Heart left ventricle (tissue), 16 donors: ENCODE results near the gene FGF9. TPM values are rescaled to one million over a fixed set of nuclear protein-coding genes. Genes with fewer than 3 reads are reported as not detected.
A peak's percentile ranks its signal among the peaks of the same experiment; 100 is the strongest.

ENCODE experiments used
- ATAC-seq, 4 donors: fragments of 200-7000 bp; cut with Tn5 transposase; one replicate each; pipeline ENCODE4 v1.9.1; 2020 to 2022; ENCODE audit warnings: moderate library complexity in 4 of 4, mild to moderate bottlenecking in 3 of 4, moderate number of reproducible peaks in 1 of 4
- DNase-seq, 5 donors: peaks; one replicate each; pipeline ENCODE4 v3.0.0-alpha.2; 2020
- H3K27ac ChIP-seq, 12 donors: fragments of 200-600 bp; sonication (generic) in 4 of 12; one replicate each; pipeline versions ENCODE4 v1.5.0 to v1.8.0; 2016 to 2022; ENCODE audit warnings: mild to moderate bottlenecking in 2 of 12
- H3K27me3 ChIP-seq, 9 donors: fragments of 200-600 bp; sonication (generic) in 2 of 9; one replicate each; pipeline versions ENCODE4 v1.5.1 to v1.8.0; 2016 to 2022; ENCODE audit warnings: mild to moderate bottlenecking in 3 of 9
- H3K36me3 ChIP-seq, 9 donors: fragments of 200-600 bp; sonication (generic) in 2 of 9; one replicate each; pipeline versions ENCODE4 v1.5.0 to v1.8.0; 2018 to 2022; ENCODE audit warnings: mild to moderate bottlenecking in 2 of 9
- H3K4me1 ChIP-seq, 12 donors: fragments of 200-600 bp; sonication (generic) in 4 of 12; one replicate each; pipeline versions ENCODE4 v1.5.0 to v1.8.0; 2016 to 2022; ENCODE audit warnings: mild to moderate bottlenecking in 3 of 12
- H3K4me3 ChIP-seq, 12 donors: fragments of 200-600 bp; sonication (generic) in 4 of 12; one replicate each; pipeline versions ENCODE4 v1.5.0 to v1.8.0; 2017 to 2022; ENCODE audit warnings: mild to moderate bottlenecking in 9 of 12, moderate library complexity in 4 of 12
- H3K9me3 ChIP-seq, 12 donors: fragments of 200-600 bp; sonication (generic) in 4 of 12; one replicate each; pipeline versions ENCODE4 v1.5.0 to v1.8.0; 2016 to 2022; ENCODE audit warnings: mild to moderate bottlenecking in 1 of 12
- POLR2A ChIP-seq, 2 donors: fragments of 450-650 bp; IDR thresholded peaks; one replicate each; pipeline ENCODE4 v1.6.1; 2017; ENCODE audit warnings: antibody characterized with exemption in 2 of 2, mild to moderate bottlenecking in 2 of 2, moderate library complexity in 2 of 2
- WGBS, 4 donors: extraction: QIAGEN DNeasy Blood & Tissue Kit in 2 of 4; methylation state at CpG; one replicate each; pipeline versions ENCODE4 v1.1.5 to v1.1.7; 2013 to 2018; 5-methylcytosine and 5-hydroxymethylcytosine counted together
- intact Hi-C, 10 donors: fragments of 100-400 bp; cut with DNase I; formaldehyde crosslinking; loops; one replicate each; pipeline versions ENCODE4 v1.11.1 to v1.14.2; 2022
- polyA plus RNA-seq, 2 donors: library from polyadenylated mRNA; stranded (reverse); fragments of 200-250 nt; gene quantifications; one replicate each; pipeline ENCODE4 v1.2.3, GENCODE V29; 2013
- total RNA-seq, 9 donors: library from RNA; depleted of rRNA in 2 of 9; stranded (reverse); fragments of >200 nt in 2 of 9; fragmentation: NEBNext Ultra II Directional in 3 of 9; extraction: Animal tissue kit (Norgen Biotek cat#: 25700) in 3 of 9; gene quantifications; one replicate each; pipeline versions ENCODE4 v1.1.0 to v1.2.4, GENCODE V29; 2016 to 2023
- TF ChIP-seq, protein P1 (sequence below), 12 donors: fragments of 200-600 bp; sonication (generic) in 4 of 12; IDR thresholded peaks; one replicate each; pipeline versions ENCODE4 v1.5.0 to v1.8.0; 2018 to 2022; ENCODE audit warnings: antibody characterized with exemption in 12 of 12, mild to moderate bottlenecking in 5 of 12
- donor health status: ischemic (EF 13 %, LVEDD 7.1; RV severe dilation, severe dysfunction).
- donor health status: healthy with polysubstance abuse.
- donor health status: DM: no; HTN: yes; CAD: no.
- donor health status: DM: no; HTN: no; CAD: no.
- donor health status: ischemic (EF 25% LVEDD 6.9; RV normal size, moderate dysfunction).
- donor health status: ischemic (EF 25% LVEDD 5.7; RV mildly dilated, moderate dysfunction).
- donor health status: healthy.
- donor health status: DM: yes; HTN: yes; CAD: no.
- donor health status: ischemic (EF 35%, LVEDD 5.7; RV mildly dilated, moderate dysfunction).
- donor health status: nonischemic (EF 11% LVEDD 7.7; RV severe dilation, severe dysfunction).
- donor health status: DM: yes; HTN: yes; CAD: no.
- donor health status: PGD.
- donor health status: ischemic (EF 29% LVEDD 5.4; RV normal size, mild dysfunction).
- donor health status: nonischemic (EF 23%, LVEDD 6.1; RV moderate dilation, normal function).

FGF9 gene
- total and polyA plus RNA-seq, 11 donors: 1.7 to 12.5 (median 7.6) TPM

DNA sequence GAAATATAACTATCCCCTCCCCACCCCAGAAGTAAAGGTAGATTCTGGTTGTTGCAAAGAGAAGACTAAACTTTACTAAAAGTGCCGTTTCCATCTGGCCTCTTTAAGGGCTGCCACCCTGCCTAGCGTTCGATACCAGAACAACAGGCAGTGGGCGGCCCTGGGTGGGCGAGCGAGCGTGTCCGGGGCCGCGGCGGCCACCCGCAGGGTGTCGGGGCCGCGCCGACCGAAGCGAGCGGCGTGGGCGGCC, 2.6 kb downstream of the FGF9 start:
- intact Hi-C loops: loop anchor here in 3 of 10 donors (5.0 to 10.0 kb wide), 3 partner anchors 64 to 751 kb away; no protein-coding TSS in a partner anchor
- peak overlapping the region; percentile 44 to 85 (median 66) for H3K4me3 ChIP-seq
- DNase-seq (no peak), ATAC-seq (no peak)
- peak overlapping the region; percentile 72 to 94 (median 83) for H3K27ac ChIP-seq
- H3K36me3 ChIP-seq: no peaks in the 10 kb centered on the region
- TF ChIP-seq POLR2A (IDR thresholded peaks at IDR 0.05): no peak
- TF ChIP-seq, protein P1, sequence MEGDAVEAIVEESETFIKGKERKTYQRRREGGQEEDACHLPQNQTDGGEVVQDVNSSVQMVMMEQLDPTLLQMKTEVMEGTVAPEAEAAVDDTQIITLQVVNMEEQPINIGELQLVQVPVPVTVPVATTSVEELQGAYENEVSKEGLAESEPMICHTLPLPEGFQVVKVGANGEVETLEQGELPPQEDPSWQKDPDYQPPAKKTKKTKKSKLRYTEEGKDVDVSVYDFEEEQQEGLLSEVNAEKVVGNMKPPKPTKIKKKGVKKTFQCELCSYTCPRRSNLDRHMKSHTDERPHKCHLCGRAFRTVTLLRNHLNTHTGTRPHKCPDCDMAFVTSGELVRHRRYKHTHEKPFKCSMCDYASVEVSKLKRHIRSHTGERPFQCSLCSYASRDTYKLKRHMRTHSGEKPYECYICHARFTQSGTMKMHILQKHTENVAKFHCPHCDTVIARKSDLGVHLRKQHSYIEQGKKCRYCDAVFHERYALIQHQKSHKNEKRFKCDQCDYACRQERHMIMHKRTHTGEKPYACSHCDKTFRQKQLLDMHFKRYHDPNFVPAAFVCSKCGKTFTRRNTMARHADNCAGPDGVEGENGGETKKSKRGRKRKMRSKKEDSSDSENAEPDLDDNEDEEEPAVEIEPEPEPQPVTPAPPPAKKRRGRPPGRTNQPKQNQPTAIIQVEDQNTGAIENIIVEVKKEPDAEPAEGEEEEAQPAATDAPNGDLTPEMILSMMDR (IDR thresholded peaks at IDR 0.05): peak in 1 of 12 donors; percentile 25
- no peaks in the 10 kb centered on the region for H3K9me3 ChIP-seq
- peaks cover 0 to 66% (median 32%) of the 10 kb centered on the region in 12 donors for H3K4me1 ChIP-seq
- WGBS, 4 donors: 0 to 1% (median 1%) methylated on average over 8 to 21 of the region's 21 CpGs
- H3K27me3 ChIP-seq: peaks cover 6 to 82% (median 31%) of the 10 kb centered on the region in 9 donors

DNA sequence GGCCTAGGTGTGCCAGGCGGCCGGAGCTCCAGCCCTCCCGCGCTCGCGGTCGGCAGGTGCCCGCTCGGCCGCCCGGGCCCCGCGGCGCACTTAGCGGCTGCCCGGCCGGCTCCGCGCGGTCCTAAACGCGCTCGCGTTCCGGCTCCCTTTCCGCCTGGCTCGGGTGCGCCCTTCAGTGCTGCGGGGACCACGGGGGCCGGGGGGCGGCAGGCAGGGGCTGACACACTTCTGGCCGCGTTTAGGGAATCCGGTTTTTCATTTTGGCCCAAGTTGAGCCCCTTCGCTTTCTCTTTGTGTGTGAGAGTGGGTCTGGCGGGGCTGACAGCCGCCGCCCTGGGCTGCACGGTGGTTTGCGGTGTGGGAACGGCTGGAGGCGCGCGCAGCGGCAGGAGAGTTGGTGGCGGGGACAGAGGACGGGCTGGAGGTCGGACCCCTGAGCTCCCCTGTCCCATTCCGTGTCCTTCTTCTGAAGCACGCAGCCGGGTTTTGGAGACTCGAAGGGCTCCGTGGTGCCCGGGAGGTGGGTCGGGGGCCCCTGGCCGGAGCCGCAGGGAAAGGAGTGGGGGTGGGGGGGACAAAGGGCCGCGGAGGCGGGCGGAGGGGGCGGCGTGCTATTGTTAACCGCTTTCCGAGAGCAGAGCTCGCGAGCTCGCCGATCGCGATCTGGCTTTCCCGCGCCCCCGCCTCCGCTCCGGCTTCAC, 3.1 kb downstream of the FGF9 start:
- DNase-seq (peak; percentile 35 to 67 (median 47)), ATAC-seq (peak; percentile 33 to 66 (median 46))
- TF ChIP-seq, protein P1 (IDR thresholded peaks at IDR 0.05): no peak
- no peak for TF ChIP-seq POLR2A (IDR thresholded peaks at IDR 0.05)
- Histone ChIP-seq H3K9me3 (no peaks in the 10 kb centered on the region), H3K4me1 (peaks cover 0 to 61% (median 28%) of the 10 kb centered on the region in 12 donors), H3K27ac (peak overlapping the region; percentile 72 to 94 (median 83)), H3K36me3 (no peaks in the 10 kb centered on the region), H3K27me3 (peaks cover 6 to 81% (median 29%) of the 10 kb centered on the region in 9 donors), H3K4me3 (peak overlapping the region; percentile 44 to 85 (median 66))
- WGBS, 4 donors: 1% methylated on average over 24 to 77 of the region's 77 CpGs
- intact Hi-C loops: loop anchor here in 3 of 10 donors (2.0 to 10.0 kb wide), 4 partner anchors 63 to 751 kb away; no protein-coding TSS in a partner anchor

DNA sequence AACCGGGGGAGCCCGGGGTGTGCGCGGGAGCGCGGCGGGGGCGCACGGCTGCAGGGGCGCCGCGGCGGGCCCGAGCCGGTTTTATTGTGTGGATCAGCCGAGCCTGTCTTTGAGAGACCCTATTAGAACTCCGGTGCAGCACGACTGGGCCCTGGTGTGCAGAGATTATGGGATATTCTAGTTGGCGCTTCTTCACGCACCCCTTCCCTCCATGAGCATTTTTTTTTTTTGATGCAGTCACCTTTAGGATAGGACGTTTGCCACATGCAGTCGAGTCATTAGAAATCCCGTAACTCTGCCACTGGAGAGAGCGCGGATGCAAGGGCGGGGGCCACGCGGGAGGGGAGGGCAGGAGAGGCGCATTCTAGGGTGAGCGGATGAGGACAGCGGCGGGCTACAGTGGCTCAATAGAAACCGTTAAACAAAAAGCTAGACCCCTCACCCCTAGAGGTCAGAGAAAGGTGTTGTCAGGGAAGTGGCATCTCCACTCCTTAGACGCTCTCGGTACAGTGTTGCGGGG, 3.7 kb downstream of the FGF9 start:
- H3K27ac ChIP-seq: peak overlapping the region; percentile 72 to 94 (median 83)
- peak in 2 of 4 donors; percentile 2 to 3 for ATAC-seq

More for the DNA sequence above, 3.7 kb downstream of the FGF9 start:
- Histone ChIP-seq H3K4me1 (peaks cover 0 to 55% (median 24%) of the 10 kb centered on the region in 12 donors), H3K27me3 (peaks cover 6 to 75% (median 29%) of the 10 kb centered on the region in 9 donors), H3K9me3 (no peaks in the 10 kb centered on the region), H3K36me3 (no peaks in the 10 kb centered on the region), H3K4me3 (peak overlapping the region; percentile 44 to 85 (median 66))
- intact Hi-C loops: loop anchor here in 3 of 10 donors (2.0 to 10.0 kb wide), 4 partner anchors 62 to 750 kb away; no protein-coding TSS in a partner anchor
- DNase-seq: peak in 2 of 5 donors; percentile 24 to 29
- no peak for TF ChIP-seq POLR2A (IDR thresholded peaks at IDR 0.05)
- TF ChIP-seq, protein P1 (IDR thresholded peaks at IDR 0.05): no peak
- WGBS, 4 donors: 1 to 2% (median 1%) methylated on average over 15 to 36 of the region's 36 CpGs
